HepG2 (cell line): ENCODE measurements around the gene PWP1. TPM values are rescaled to one million over a fixed set of nuclear protein-coding genes. Genes with fewer than 3 reads are reported as not detected.

ENCODE experiments used
- ARNT2 ChIP-seq: sonication (generic); formaldehyde crosslinking; IDR thresholded peaks from 2 replicates; pipeline ENCODE4 v1.8.0; 2022; ENCODE audit warnings: mild to moderate bottlenecking, low read depth, missing genetic modification reagents, moderate library complexity
- ATF2 ChIP-seq: sonication (generic); formaldehyde crosslinking; IDR thresholded peaks from 2 replicates; pipeline ENCODE4 v1.4.0; 2020; ENCODE audit warnings: missing genetic modification reagents
- ATF7 ChIP-seq, 2 experiments: fragments of 450-650 bp in 1 of 2; sonication (generic) in 1 of 2; formaldehyde crosslinking in 1 of 2; IDR thresholded peaks; 2 replicates each; pipeline versions ENCODE4 v1.4.0 to v1.6.1; 2016 to 2020; ENCODE audit warnings: antibody characterized with exemption in 1 of 2, mild to moderate bottlenecking in 1 of 2, missing genetic modification reagents in 1 of 2
- CBX5 ChIP-seq: sonication (generic); formaldehyde crosslinking; IDR thresholded peaks from 2 replicates; pipeline ENCODE4 v1.4.0; 2020; ENCODE audit warnings: missing genetic modification reagents, borderline replicate concordance
- CC2D1A ChIP-seq: sonication (generic); formaldehyde crosslinking; IDR thresholded peaks from 2 replicates; pipeline ENCODE4 v1.8.1; 2023; ENCODE audit warnings: mild to moderate bottlenecking, missing genetic modification reagents
- ELF3 ChIP-seq: IDR thresholded peaks from 2 replicates; pipeline ENCODE4 v1.6.1; 2016; ENCODE audit warnings: missing genetic modification reagents, missing compliant biosample characterization
- FOXK2 ChIP-seq: fragments of 450-650 bp; IDR thresholded peaks from 2 replicates; pipeline ENCODE4 v1.6.1; 2016
- GATAD1 ChIP-seq: IDR thresholded peaks from 2 replicates; pipeline ENCODE4 v1.6.1; 2016; ENCODE audit warnings: missing genetic modification reagents, missing compliant biosample characterization
- HOXA5 ChIP-seq: sonication (generic); formaldehyde crosslinking; IDR thresholded peaks from 2 replicates; pipeline ENCODE4 v1.4.0; 2020; ENCODE audit warnings: missing genetic modification reagents
- JDP2 ChIP-seq: sonication (generic); formaldehyde crosslinking; IDR thresholded peaks from 2 replicates; pipeline ENCODE4 v1.8.1; 2022; ENCODE audit warnings: missing genetic modification reagents, borderline replicate concordance
- MTF1 ChIP-seq: sonication (generic); formaldehyde crosslinking; IDR thresholded peaks from 2 replicates; pipeline ENCODE4 v1.5.0; 2020; ENCODE audit warnings: missing genetic modification reagents
- MXD3 ChIP-seq: IDR thresholded peaks from 2 replicates; pipeline ENCODE4 v1.6.1; 2016; ENCODE audit warnings: mild to moderate bottlenecking, missing biosample characterization, missing genetic modification reagents
- NBN ChIP-seq: fragments of 450-650 bp; conservative IDR thresholded peaks from 2 replicates; pipeline ENCODE4 v1.6.1; 2017
- NFATC3 ChIP-seq: sonication (generic); formaldehyde crosslinking; IDR thresholded peaks from 2 replicates; pipeline ENCODE4 v1.5.1; 2020; ENCODE audit warnings: mild to moderate bottlenecking, missing genetic modification reagents
- NFRKB ChIP-seq: fragments of 450-650 bp; IDR thresholded peaks from 2 replicates; pipeline ENCODE4 v1.6.1; 2017
- NKX3-1 ChIP-seq: sonication (generic); formaldehyde crosslinking; IDR thresholded peaks from 2 replicates; pipeline ENCODE4 v1.5.0; 2020; ENCODE audit warnings: missing genetic modification reagents
- NR2F6 ChIP-seq, 2 experiments: IDR thresholded peaks; 2 replicates each; pipeline ENCODE4 v1.6.1; 2016; ENCODE audit warnings: antibody characterized with exemption in 1 of 2, mild to moderate bottlenecking in 1 of 2
- PRPF4 ChIP-seq: fragments of 200-400 bp; formaldehyde crosslinking; IDR thresholded peaks from 2 replicates; pipeline ENCODE4 v1.6.1; 2016; ENCODE audit warnings: low read length, low read depth; ENCODE audit not compliant: poor library complexity, severe bottlenecking
- RFXANK ChIP-seq: IDR thresholded peaks from 2 replicates; pipeline ENCODE4 v1.6.1; 2016
- TARDBP ChIP-seq: sonication (generic); formaldehyde crosslinking; IDR thresholded peaks from 2 replicates; pipeline ENCODE4 v1.8.0; 2022; ENCODE audit warnings: mild to moderate bottlenecking, missing genetic modification reagents
- ZNF30 ChIP-seq: sonication (generic); formaldehyde crosslinking; IDR thresholded peaks from 2 replicates; pipeline ENCODE4 v1.5.0; 2020; ENCODE audit warnings: mild to moderate bottlenecking, missing genetic modification reagents
- ZNF557 ChIP-seq: sonication (generic); formaldehyde crosslinking; IDR thresholded peaks from 2 replicates; pipeline ENCODE4 v1.4.0; 2020; ENCODE audit warnings: missing genetic modification reagents
- ZNF605 ChIP-seq: sonication (generic); formaldehyde crosslinking; IDR thresholded peaks from 2 replicates; pipeline ENCODE4 v1.8.0; 2022; ENCODE audit warnings: mild to moderate bottlenecking, missing genetic modification reagents
- ZNF75D ChIP-seq: sonication (generic); formaldehyde crosslinking; IDR thresholded peaks from 2 replicates; pipeline ENCODE4 v1.8.1; 2023; ENCODE audit warnings: missing genetic modification reagents, mild to moderate bottlenecking, borderline replicate concordance
- ZNF776 ChIP-seq: sonication (generic); formaldehyde crosslinking; IDR thresholded peaks from 2 replicates; pipeline ENCODE4 v1.4.0; 2020; ENCODE audit warnings: mild to moderate bottlenecking, missing genetic modification reagents
- ZNF878 ChIP-seq: sonication (generic); formaldehyde crosslinking; IDR thresholded peaks from 2 replicates; pipeline ENCODE4 v1.8.1; 2023; ENCODE audit warnings: mild to moderate bottlenecking, missing genetic modification reagents, moderate library complexity
- ZSCAN30 ChIP-seq: sonication (generic); formaldehyde crosslinking; IDR thresholded peaks from 2 replicates; pipeline ENCODE4 v1.5.0; 2020; ENCODE audit warnings: mild to moderate bottlenecking, missing genetic modification reagents
- polyA plus RNA-seq, 8 experiments: library from polyadenylated mRNA; depleted of rRNA in 3 of 8; stranded (reverse) in 7 of 8; unstranded in 1 of 8; fragments of >200 nt; fragmentation: Illumina TruSeq in 4 of 8; extraction: Trizol in 4 of 8; gene quantifications; 2 replicates each; pipeline versions ENCODE4 v1.2.1 to v1.2.3, GENCODE V29; 2011 to 2016; ENCODE audit warnings: low read depth in 4 of 8, missing spikeins in 1 of 8, mixed read lengths in 1 of 8; ENCODE audit not compliant: insufficient read depth in 1 of 8
- total RNA-seq, 5 experiments: library from RNA; depleted of rRNA; stranded (reverse); fragments of >200 nt; fragmentation: Illumina TruSeq; extraction: Trizol; gene quantifications; 2 replicates each; pipeline ENCODE4 v1.2.3, GENCODE V29; 2016; ENCODE audit warnings: low read depth in 1 of 5
- TF ChIP-seq, protein P1 (sequence below): sonication (generic); formaldehyde crosslinking; IDR thresholded peaks from 2 replicates; pipeline ENCODE4 v1.4.0; 2020; ENCODE audit warnings: mild to moderate bottlenecking, low read depth, missing genetic modification reagents
- TF ChIP-seq, protein P2 (sequence below): IDR thresholded peaks from 2 replicates; pipeline ENCODE4 v1.6.1; 2016; ENCODE audit warnings: low read depth

PWP1 gene
- total and polyA plus RNA-seq, 2 of the 13 experiments (the other 11 are each of a cell fraction or from before 2014, with no cell fraction given): 65.9 to 70.2 TPM

DNA sequence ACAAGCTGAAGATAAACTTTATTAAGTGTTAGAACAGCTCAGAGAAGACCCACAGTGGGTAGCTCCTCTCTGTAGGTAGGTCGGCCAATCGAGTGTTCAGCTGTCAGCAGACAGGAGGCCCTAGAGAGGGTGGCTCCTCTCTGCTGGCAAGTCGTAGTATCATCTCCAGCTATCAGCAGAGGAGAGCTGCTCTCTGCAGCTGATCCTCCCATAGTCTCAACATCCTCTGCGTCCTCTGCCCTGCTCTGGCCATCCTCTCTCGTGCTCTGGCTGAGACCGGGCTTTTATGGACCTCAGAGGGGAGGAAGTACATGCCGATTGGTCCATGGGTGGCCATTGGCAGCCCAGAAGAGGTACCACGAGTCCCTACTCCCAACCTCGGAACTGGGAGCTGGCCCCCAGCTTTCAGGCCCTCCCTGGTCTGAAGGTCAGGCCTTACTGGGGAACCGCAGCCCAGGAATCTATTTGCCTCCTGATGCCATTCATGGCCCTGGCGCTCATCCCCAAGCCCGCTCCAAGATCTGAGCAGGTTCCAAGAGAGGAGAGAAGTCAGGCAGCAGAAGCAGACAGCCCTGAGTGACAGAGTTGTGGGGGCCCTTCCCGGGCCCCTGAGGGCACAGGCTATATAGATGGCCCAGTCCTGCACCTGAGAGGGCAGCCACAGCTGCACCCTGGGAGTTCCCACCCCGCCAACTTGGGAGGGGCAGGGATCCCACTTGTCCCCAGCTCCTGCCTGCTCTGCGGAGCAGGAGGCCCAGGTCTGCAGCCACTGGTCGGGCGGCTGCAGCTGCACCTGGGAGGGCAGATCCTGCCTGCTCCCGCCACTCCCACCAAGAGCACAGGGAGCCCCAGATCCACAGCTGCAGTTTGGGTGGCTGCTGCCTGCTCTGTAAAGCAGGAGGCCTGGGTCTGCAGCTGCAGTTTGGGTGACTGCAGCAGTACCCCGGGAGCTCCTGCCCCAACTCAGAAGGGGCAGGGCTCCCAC, 3.5 kb upstream of the PWP1 start (continued):
- TF ChIP-seq ZNF878 (CRISPR knock-in tag): no peak
- TF ChIP-seq GATAD1: peak; percentile 73; the same call in 1 of the 2 replicates
- TF ChIP-seq NR2F6 (IDR thresholded peaks at IDR 0.05): 0 out of 2 replicates have a peak, but pooled peaks have one; percentile 21
- TF ChIP-seq NR2F6 (CRISPR knock-in tag; IDR thresholded peaks at IDR 0.05): peak; percentile 51; the same call in 1 of the 2 replicates
- TF ChIP-seq ZNF605 (CRISPR knock-in tag): peak; percentile 58; the same call in 1 of the 2 replicates
- TF ChIP-seq CBX5 (CRISPR knock-in tag): no peak
- 0 out of 2 replicates have a peak, but pooled peaks have one; percentile 22 for TF ChIP-seq RFXANK (CRISPR knock-in tag)
- TF ChIP-seq NFATC3 (CRISPR knock-in tag): no peak
- TF ChIP-seq JDP2 (CRISPR knock-in tag): no peak
- no peak for TF ChIP-seq ZNF30 (CRISPR knock-in tag)
- TF ChIP-seq, protein P1, sequence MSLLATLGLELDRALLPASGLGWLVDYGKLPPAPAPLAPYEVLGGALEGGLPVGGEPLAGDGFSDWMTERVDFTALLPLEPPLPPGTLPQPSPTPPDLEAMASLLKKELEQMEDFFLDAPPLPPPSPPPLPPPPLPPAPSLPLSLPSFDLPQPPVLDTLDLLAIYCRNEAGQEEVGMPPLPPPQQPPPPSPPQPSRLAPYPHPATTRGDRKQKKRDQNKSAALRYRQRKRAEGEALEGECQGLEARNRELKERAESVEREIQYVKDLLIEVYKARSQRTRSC (CRISPR knock-in tag): 0 out of 2 replicates have a peak, but pooled peaks have one; percentile 71
- TF ChIP-seq NKX3-1: peak; percentile 29; the same call in 1 of the 2 replicates
- TF ChIP-seq HOXA5 (CRISPR knock-in tag): peak; percentile 71; the same call in 1 of the 2 replicates
- no peak for TF ChIP-seq NBN
- no peak for TF ChIP-seq FOXK2
- no peak for TF ChIP-seq NFRKB
- TF ChIP-seq TARDBP (CRISPR knock-in tag): no peak
- TF ChIP-seq ZNF776: no peak
- peak; percentile 93 for TF ChIP-seq ELF3 (CRISPR knock-in tag)
- no peak for TF ChIP-seq MXD3 (CRISPR knock-in tag)
- no peak for TF ChIP-seq ZNF557
- TF ChIP-seq PRPF4: no peak
- TF ChIP-seq, protein P2, sequence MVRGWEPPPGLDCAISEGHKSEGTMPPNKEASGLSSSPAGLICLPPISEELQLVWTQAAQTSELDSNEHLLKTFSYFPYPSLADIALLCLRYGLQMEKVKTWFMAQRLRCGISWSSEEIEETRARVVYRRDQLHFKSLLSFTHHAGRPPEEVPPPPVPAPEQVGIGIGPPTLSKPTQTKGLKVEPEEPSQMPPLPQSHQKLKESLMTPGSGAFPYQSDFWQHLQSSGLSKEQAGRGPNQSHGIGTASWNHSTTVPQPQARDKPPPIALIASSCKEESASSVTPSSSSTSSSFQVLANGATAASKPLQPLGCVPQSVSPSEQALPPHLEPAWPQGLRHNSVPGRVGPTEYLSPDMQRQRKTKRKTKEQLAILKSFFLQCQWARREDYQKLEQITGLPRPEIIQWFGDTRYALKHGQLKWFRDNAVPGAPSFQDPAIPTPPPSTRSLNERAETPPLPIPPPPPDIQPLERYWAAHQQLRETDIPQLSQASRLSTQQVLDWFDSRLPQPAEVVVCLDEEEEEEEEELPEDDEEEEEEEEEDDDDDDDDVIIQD (CRISPR knock-in tag): peak; percentile 100
- no peak for TF ChIP-seq ARNT2 (CRISPR knock-in tag)
- TF ChIP-seq ZNF75D: no peak
- peak; percentile 39; the same call in 1 of the 2 replicates for TF ChIP-seq ATF2 (CRISPR knock-in tag)
- TF ChIP-seq CC2D1A (CRISPR knock-in tag): no peak
- no peak for TF ChIP-seq MTF1 (CRISPR knock-in tag)
- no peak for TF ChIP-seq ATF7 (IDR thresholded peaks at IDR 0.05)
- no peak for TF ChIP-seq ATF7 (CRISPR knock-in tag; IDR thresholded peaks at IDR 0.05)
- TF ChIP-seq ZSCAN30 (CRISPR knock-in tag): no peak
